Nephron progenitor cell (in vitro differentiated cells): Measurements from ENCODE around the gene STK38.

ENCODE experiments used
- DNase-seq: peaks from one replicate; pipeline ENCODE4 v3.0.0; 2021
- H3K27ac Mint-ChIP-seq: 2 replicates; pipeline ENCODE4 v1.8.0; 2021; ENCODE audit warnings: mild to moderate bottlenecking, moderate library complexity, mixed read lengths
- H3K27me3 Mint-ChIP-seq: 2 replicates; pipeline ENCODE4 v1.8.0; 2021; ENCODE audit warnings: mild to moderate bottlenecking, low read depth, mixed read lengths; ENCODE audit not compliant: poor library complexity
- H3K36me3 Mint-ChIP-seq: 2 replicates; pipeline ENCODE4 v1.8.0; 2021; ENCODE audit warnings: low read depth, mixed read lengths
- H3K4me1 Mint-ChIP-seq: 2 replicates; pipeline ENCODE4 v1.8.0; 2021; ENCODE audit warnings: mixed read lengths
- H3K4me3 Mint-ChIP-seq: 2 replicates; pipeline ENCODE4 v1.8.0; 2021; ENCODE audit warnings: mild to moderate bottlenecking, moderate library complexity, mixed read lengths
- H3K9me3 Mint-ChIP-seq: 2 replicates; pipeline ENCODE4 v1.8.0; 2021; ENCODE audit warnings: mild to moderate bottlenecking, moderate library complexity, mixed read lengths
- CTCF ChIP-seq: fragments of 200-600 bp; sonication (generic); IDR thresholded peaks from 2 replicates; pipeline ENCODE4 v1.5.0; 2021; ENCODE audit warnings: antibody characterized with exemption

Gene STK38

GRCh38 chr6:36469946-36470345 is 77.3 kb downstream of the STK38 start:
- Mint-ChIP-seq H3K9me3 (peaks cover 6% of the 10 kb centered on the region), H3K4me3 (no peak overlapping the region), H3K27ac (no peak overlapping the region), H3K4me1 (no peaks in the 10 kb centered on the region), H3K36me3 (peaks cover 59% of the 10 kb centered on the region), H3K27me3 (no peaks in the 10 kb centered on the region)
- no peak for TF ChIP-seq CTCF
- DNase-seq, result no peak

GRCh38 chr6:36469148-36469661 is 78.1 kb downstream of the STK38 start:
- H3K9me3 Mint-ChIP-seq, result peaks cover 6% of the 10 kb centered on the region
- no peaks in the 10 kb centered on the region for H3K27me3 Mint-ChIP-seq
- no peak overlapping the region for H3K4me3 Mint-ChIP-seq
- H3K36me3 Mint-ChIP-seq, result peaks cover 56% of the 10 kb centered on the region
- no peak overlapping the region for H3K27ac Mint-ChIP-seq
- no peaks in the 10 kb centered on the region for H3K4me1 Mint-ChIP-seq
- TF ChIP-seq CTCF, result no peak
- DNase-seq, result no peak

- Mint-ChIP-seq H3K4me1 (no peaks in the 10 kb centered on the region), H3K27me3 (no peaks in the 10 kb centered on the region), H3K4me3 (no peak overlapping the region), H3K9me3 (peaks cover 6% of the 10 kb centered on the region), H3K27ac (no peak overlapping the region), H3K36me3 (peaks cover 53% of the 10 kb centered on the region)
- DNase-seq, result no peak
- TF ChIP-seq CTCF, result no peak
Measured at GRCh38 chr6:36467625-36468024, 79.7 kb downstream of the STK38 start.

- no peak for TF ChIP-seq CTCF
Measured at GRCh38 chr6:36464233-36464632, 83.0 kb downstream of the STK38 start.

GRCh38 chr6:36463676-36464075 is 83.6 kb downstream of the STK38 start:
- no peak for TF ChIP-seq CTCF
- Mint-ChIP-seq H3K27me3 (no peaks in the 10 kb centered on the region), H3K36me3 (peaks cover 45% of the 10 kb centered on the region), H3K9me3 (peaks cover 6% of the 10 kb centered on the region), H3K4me3 (no peak overlapping the region), H3K27ac (no peak overlapping the region), H3K4me1 (no peaks in the 10 kb centered on the region)
- DNase-seq, result no peak

More at GRCh38 chr6:36464233-36464632, 83.0 kb downstream of the STK38 start:
- Mint-ChIP-seq H3K27me3 (no peaks in the 10 kb centered on the region), H3K9me3 (peaks cover 6% of the 10 kb centered on the region), H3K27ac (no peak overlapping the region), H3K4me3 (no peak overlapping the region), H3K36me3 (peaks cover 45% of the 10 kb centered on the region), H3K4me1 (no peaks in the 10 kb centered on the region)
- DNase-seq, result no peak

- Mint-ChIP-seq H3K27ac (no peak overlapping the region), H3K4me1 (no peaks in the 10 kb centered on the region), H3K9me3 (peaks cover 3% of the 10 kb centered on the region), H3K36me3 (peaks cover 50% of the 10 kb centered on the region), H3K27me3 (no peaks in the 10 kb centered on the region), H3K4me3 (no peak overlapping the region)
- DNase-seq, result no peak
- no peak for TF ChIP-seq CTCF
Measured at GRCh38 chr6:36461646-36462045, 85.6 kb downstream of the STK38 start.
